CD4-positive, alpha-beta T cell treated with Interleukin-12 subunit alpha and Interleukin-12 subunit beta, for 1 hour (primary cell): ENCODE results near the gene FBXO38.
"Not testable (repeated sequence)": the region's sequence is repeated elsewhere in the genome, so short reads cannot be mapped to it uniquely, and the experiment has no call there.

Source experiments
- DNase-seq: peaks from one replicate; pipeline ENCODE4 v3.0.0-alpha.2; 2020

The FBXO38 gene

GRCh38 chr5:148428848-148429247, 45.1 kb downstream of the FBXO38 start:
- no peak for DNase-seq

GRCh38 chr5:148433826-148434225, 50.1 kb downstream of the FBXO38 start:
- DNase-seq: no peak

GRCh38 chr5:148436029-148436428, 52.3 kb downstream of the FBXO38 start:
- DNase-seq: no peak

- DNase-seq: no peak
Measured at GRCh38 chr5:148437249-148437648, 53.5 kb downstream of the FBXO38 start.

GRCh38 chr5:148438933-148439332, 55.2 kb downstream of the FBXO38 start:
- DNase-seq: no peak

- DNase-seq: no peak
Measured at GRCh38 chr5:148443241-148443640, 59.5 kb downstream of the FBXO38 start.

GRCh38 chr5:148443998-148444397, 60.2 kb downstream of the FBXO38 start:
- peak; percentile 57 for DNase-seq

GRCh38 chr5:148445578-148445977, 61.8 kb downstream of the FBXO38 start:
- DNase-seq: no peak

- DNase-seq: no peak
Measured at GRCh38 chr5:148446611-148447010, 62.9 kb downstream of the FBXO38 start.

- DNase-seq: no peak
Measured at GRCh38 chr5:148452499-148453193, 68.9 kb downstream of the FBXO38 start.

- DNase-seq: no peak
Measured at GRCh38 chr5:148454576-148454975, 70.8 kb downstream of the FBXO38 start.

- no peak for DNase-seq
Measured at GRCh38 chr5:148455185-148455584, 71.4 kb downstream of the FBXO38 start.

GRCh38 chr5:148457183-148457620, 73.4 kb downstream of the FBXO38 start:
- peak; percentile 45 for DNase-seq

GRCh38 chr5:148458036-148458888, 74.5 kb downstream of the FBXO38 start:
- DNase-seq: no peak

- no peak for DNase-seq
Measured at GRCh38 chr5:148459669-148460068, 75.9 kb downstream of the FBXO38 start.

- DNase-seq: no peak
Measured at GRCh38 chr5:148465381-148466235, 81.8 kb downstream of the FBXO38 start.

- DNase-seq: no peak
Measured at GRCh38 chr5:148466236-148466580, 82.5 kb downstream of the FBXO38 start.

- no peak for DNase-seq
Measured at GRCh38 chr5:148467958-148468357, 84.2 kb downstream of the FBXO38 start.

GRCh38 chr5:148468746-148469145, 85.0 kb downstream of the FBXO38 start:
- DNase-seq: not testable (repeated sequence)

GRCh38 chr5:148469501-148469935, 85.8 kb downstream of the FBXO38 start:
- no peak for DNase-seq

- DNase-seq: no peak
Measured at GRCh38 chr5:148471379-148471778, 87.6 kb downstream of the FBXO38 start.

GRCh38 chr5:148474025-148474511, 90.3 kb downstream of the FBXO38 start:
- no peak for DNase-seq

GRCh38 chr5:148476302-148476701, 92.5 kb downstream of the FBXO38 start:
- DNase-seq: no peak
